Mononuclear cell (primary cell): Measurements from ENCODE around the gene RREB1. TPM values are rescaled to one million over a fixed set of nuclear protein-coding genes. Genes with fewer than 3 reads are reported as not detected.

Experiments
- H3K27me3 ChIP-seq: 2 replicates; pipeline ENCODE4 v1.6.0; 2011; ENCODE audit warnings: low read length, control low read depth; ENCODE audit not compliant: insufficient read depth
- H3K4me1 ChIP-seq: 2 replicates; pipeline ENCODE4 v1.5.1; 2011; ENCODE audit warnings: mild to moderate bottlenecking, low read length, control low read depth; ENCODE audit not compliant: insufficient read depth
- H3K4me3 ChIP-seq: 2 replicates; pipeline ENCODE4 v1.5.1; 2011; ENCODE audit warnings: mild to moderate bottlenecking, low read length, moderate library complexity
- H3K9me3 ChIP-seq: 2 replicates; pipeline ENCODE4 v1.5.1; 2011; ENCODE audit warnings: low read depth, mild to moderate bottlenecking, control low read depth, low read length
- total RNA-seq: library from RNA; depleted of rRNA; stranded (reverse); fragments of >200 nt; gene quantifications from one replicate; pipeline ENCODE4 v1.2.3, GENCODE V29; 2012

The RREB1 gene, protein sequence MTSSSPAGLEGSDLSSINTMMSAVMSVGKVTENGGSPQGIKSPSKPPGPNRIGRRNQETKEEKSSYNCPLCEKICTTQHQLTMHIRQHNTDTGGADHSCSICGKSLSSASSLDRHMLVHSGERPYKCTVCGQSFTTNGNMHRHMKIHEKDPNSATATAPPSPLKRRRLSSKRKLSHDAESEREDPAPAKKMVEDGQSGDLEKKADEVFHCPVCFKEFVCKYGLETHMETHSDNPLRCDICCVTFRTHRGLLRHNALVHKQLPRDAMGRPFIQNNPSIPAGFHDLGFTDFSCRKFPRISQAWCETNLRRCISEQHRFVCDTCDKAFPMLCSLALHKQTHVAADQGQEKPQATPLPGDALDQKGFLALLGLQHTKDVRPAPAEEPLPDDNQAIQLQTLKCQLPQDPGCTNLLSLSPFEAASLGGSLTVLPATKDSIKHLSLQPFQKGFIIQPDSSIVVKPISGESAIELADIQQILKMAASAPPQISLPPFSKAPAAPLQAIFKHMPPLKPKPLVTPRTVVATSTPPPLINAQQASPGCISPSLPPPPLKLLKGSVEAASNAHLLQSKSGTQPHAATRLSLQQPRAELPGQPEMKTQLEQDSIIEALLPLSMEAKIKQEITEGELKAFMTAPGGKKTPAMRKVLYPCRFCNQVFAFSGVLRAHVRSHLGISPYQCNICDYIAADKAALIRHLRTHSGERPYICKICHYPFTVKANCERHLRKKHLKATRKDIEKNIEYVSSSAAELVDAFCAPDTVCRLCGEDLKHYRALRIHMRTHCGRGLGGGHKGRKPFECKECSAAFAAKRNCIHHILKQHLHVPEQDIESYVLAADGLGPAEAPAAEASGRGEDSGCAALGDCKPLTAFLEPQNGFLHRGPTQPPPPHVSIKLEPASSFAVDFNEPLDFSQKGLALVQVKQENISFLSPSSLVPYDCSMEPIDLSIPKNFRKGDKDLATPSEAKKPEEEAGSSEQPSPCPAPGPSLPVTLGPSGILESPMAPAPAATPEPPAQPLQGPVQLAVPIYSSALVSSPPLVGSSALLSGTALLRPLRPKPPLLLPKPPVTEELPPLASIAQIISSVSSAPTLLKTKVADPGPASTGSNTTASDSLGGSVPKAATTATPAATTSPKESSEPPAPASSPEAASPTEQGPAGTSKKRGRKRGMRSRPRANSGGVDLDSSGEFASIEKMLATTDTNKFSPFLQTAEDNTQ (N-terminal part only)
- 47.5 TPM for total RNA-seq

DNA sequence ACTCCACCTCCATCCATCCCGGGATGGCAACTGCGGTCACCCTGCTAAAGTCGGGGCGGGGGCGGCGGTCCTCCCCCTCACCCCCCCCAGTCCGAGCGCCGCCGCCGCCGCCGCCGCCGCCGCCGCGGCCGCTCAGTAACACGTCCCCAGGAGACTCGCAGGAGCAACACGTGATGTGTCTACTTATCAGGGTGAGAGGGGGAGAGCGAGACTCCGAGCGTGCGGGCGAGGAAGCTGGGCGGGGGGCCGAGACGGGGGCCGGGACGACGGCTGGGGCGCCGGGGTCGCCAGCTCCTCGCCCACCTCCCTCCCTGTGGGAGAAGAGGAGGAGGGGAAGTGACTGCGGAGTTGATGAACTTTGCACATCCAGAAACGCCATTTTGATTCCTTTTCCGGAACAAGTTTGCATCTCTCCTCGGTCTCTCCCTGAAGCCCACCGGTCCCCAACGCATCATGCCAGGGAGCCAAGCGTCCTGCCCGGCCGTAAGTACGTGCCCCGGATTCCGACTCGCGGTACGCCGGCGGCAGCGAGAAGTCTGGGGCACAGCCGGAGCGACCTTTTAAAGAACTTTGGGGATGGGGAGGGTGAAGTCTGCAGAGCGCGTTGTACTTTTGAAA lies at the start of gene RREB1:
Gene RREB1, plus strand, starts transcription at position 384 of the 618 bp plus-strand sequence. CDS start 73,951 bp downstream, outside the sequence.
- Histone ChIP-seq H3K9me3 (no peaks in the 10 kb centered on the region), H3K27me3 (no peaks in the 10 kb centered on the region), H3K4me3 (peak within 1 kb of the TSS; percentile 86), H3K4me1 (peaks cover 32% of the 10 kb centered on the region)

DNA sequence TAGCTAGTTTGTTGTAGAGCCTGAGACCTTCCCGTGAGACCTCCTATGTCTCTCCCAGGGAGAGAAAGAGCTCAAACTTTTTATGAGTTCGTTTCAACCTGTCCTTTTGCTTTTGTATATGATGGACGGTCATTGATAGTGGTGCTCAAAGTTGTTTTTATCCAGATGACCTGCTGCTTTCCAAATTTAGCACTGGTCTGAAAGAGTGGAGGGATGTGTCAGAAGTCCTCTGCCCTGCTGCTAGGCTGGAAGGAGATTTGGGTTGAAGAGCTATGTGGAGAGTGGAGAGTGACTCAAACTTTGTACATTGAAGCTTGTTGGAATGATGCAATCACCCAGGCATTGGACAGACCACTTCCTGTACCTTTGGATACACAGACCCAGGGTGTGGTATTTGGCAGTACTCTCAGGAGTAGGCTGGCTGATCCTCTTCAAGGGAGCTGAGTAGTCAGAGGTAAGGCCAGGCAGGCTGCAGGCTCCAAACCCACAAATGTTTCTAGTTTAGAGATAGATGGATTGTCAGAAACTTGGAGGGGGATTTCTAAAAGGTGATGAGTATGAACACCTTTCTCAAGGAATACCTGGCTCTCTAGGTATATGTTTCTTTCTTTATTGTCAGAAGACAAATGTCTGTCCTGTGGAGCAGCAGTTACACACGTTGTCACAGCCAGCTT lies 49.4 kb upstream of the RREB1 start:
- Histone ChIP-seq H3K4me3 (no peak overlapping the region), H3K9me3 (no peaks in the 10 kb centered on the region), H3K27me3 (no peaks in the 10 kb centered on the region), H3K4me1 (peaks cover 18% of the 10 kb centered on the region)

DNA sequence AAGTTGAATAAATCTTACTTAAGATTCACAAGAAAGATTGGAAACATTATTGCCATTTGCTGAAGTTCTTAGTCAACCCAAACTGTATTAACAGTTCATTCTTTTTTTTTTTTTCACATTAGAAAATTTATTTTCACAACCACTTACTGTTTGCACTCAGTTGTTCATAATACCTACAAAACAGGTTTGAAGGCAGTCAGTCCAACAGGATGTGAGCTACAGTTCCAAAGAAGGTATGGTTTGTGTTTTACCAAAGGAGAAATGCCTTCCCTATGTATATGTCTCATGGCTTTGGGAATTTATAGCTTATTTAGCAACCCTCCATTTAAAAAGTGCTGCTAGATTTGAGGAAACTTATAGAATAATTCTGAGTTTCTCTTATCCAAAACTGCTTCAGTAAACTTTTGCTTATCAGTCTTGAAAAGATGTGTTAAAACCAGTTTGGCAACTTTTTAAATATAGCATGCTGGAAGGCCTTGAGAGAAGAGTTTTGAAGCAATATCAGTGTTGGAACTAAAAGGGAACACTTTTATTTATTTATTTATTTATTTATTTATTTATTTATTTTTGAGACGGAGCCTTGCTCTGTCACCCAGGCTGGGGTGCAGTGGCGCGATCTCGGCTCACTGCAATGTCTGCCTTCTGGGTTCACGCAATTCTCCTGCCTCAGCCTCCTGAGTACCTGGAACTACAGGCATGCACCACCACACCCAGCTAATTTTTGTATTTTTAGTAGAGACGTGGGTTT lies 46.8 kb upstream of the RREB1 start:
- no peaks in the 10 kb centered on the region for H3K27me3 ChIP-seq
- H3K4me3 ChIP-seq: no peak overlapping the region
- H3K9me3 ChIP-seq: no peaks in the 10 kb centered on the region
- peaks cover 18% of the 10 kb centered on the region for H3K4me1 ChIP-seq

DNA sequence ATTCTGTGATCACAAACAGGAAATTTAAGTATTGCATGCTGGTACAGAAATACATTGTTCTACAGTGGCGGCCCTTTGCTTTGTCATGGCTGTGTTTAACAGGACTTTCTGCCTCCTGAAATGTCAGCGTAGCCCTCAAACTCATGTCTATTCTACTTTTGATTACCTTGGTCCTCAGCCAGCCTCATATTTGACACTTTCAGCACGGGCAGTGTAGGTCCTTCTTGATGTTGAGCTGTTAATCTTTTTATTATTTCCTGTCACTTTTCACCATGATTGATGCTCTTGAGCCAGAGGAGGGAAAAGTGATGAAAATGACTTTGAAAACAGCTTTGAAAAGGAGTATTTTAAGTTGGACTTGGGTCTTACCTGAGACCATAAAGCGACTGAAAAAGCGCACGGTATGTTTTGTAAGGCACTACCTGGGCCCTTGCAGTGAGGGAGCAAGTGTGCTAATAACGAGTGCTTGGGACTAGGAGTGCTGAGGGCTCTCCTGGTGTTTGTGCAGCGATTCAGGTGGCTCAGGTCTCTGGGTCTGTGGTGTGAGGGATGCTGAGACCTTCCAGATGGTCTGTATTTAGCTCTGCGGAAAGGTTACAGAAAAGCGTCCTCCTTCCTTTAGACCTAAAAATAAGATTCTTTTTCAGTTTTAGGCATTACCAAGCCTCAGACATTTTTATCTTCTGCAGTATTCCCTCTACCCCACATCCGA lies 45.2 kb upstream of the RREB1 start:
- no peak overlapping the region for H3K4me3 ChIP-seq
- H3K4me1 ChIP-seq: peaks cover 10% of the 10 kb centered on the region
- H3K27me3 ChIP-seq: no peaks in the 10 kb centered on the region
- no peaks in the 10 kb centered on the region for H3K9me3 ChIP-seq

DNA sequence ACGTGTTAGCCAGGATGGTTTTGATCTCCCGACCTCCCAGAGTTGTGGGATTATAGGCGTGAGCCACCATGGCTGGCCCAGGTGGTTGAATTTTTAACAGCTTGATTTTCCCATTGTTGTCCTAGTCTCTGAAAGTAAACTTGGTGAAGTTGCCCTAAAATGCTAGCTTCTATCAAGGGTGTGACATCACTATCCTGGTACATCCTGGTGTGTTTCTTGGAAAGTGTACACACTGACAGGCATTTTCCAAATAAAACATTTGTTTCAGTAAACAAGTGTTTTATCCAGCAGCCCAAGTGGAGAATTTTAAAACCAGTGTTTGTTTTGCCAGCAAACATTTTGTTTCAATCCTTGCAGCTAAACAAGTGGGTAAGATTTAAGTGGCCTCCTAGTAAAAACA lies 40.5 kb upstream of the RREB1 start:
- Histone ChIP-seq H3K4me1 (no peaks in the 10 kb centered on the region), H3K9me3 (no peaks in the 10 kb centered on the region), H3K27me3 (no peaks in the 10 kb centered on the region), H3K4me3 (no peak overlapping the region)

DNA sequence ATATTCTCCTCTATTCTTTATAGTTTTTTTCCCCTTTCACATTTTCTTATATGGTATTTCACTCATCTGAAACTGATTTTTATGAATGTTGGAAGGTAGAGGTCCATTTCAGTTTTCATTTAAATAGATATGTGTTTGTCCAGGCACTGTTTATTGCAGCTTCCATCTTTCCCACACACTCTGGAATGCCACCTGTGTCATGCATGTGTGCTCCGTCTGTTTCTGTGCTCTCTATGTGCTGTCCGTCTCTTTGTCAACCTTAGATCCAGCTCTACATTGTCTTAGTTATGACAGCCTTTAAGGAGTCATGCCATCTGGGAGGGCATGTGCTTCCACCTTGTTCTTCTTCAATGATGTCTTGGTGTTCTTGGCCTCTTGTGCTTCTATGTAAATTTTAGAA lies 36.4 kb upstream of the RREB1 start:
- Histone ChIP-seq H3K9me3 (no peaks in the 10 kb centered on the region), H3K27me3 (no peaks in the 10 kb centered on the region), H3K4me1 (peaks cover 14% of the 10 kb centered on the region), H3K4me3 (no peak overlapping the region)

DNA sequence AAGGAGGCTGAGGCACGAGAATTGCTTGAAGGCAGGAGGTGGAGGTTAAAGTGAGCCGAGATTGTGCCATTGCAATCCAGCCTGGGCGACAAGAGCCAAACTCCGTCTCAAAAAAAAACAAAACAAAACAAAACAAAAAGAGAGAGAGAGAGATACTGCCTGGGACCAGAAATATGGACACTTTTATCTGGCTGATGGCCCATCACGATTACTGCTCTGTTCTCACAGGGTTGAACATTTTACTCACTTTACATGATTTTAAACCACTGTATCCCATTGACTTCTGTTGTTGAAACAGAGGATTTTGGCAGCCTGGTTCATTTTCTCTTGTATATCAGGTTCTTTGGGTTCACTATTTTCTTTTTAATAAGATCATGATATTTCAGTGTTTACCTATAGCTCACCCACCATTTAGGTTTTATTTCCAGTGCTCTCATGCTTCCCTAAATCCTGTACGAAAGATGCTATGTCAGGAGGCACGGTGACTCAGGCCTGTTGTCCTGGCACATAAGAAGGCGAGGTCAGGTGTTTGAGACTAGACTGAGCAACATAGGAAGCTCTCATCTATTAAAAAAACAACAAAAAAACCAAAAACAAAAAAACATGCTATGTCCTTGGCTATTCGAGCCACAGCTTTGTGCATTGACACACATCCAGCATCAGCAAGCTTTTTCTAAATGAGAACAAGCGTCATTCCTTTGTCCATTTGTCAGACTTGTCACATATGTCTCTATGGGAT lies 34.5 kb upstream of the RREB1 start:
- no peak overlapping the region for H3K4me3 ChIP-seq
- no peaks in the 10 kb centered on the region for H3K9me3 ChIP-seq

DNA sequence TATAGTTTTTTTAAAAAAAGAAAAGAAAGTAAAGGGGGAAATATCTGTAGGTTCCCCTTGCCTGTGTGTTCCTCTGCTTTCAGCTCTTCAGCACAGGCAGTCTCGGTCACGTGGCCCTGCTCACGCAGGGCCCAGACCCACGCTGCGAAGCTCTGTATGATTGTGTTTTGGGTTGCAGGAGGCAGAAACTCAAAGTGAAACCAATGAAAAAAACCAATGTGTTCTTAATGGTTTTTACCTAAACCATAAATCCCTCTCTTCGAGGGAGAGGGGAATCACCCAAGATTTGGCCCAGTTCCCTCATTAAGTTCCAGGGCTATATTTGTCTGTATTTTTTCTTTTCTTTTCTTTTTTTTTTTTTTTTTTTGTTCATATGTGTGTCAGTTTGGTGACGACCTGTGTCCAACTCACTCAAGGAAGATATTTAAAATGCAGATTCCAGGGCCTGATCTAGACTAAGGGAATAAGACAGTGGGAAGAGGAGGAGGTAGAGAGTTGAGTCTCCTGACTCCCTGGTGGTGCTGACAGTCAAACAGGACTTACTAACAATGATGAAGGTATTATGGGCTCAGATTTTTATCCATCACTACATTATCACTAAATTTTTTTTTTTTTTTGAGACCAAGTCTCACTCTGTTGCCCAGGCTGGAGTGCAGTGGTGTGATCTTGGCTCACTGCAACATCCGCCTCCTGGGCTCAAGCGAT lies 33.8 kb upstream of the RREB1 start:
- Histone ChIP-seq H3K4me1 (peaks cover 14% of the 10 kb centered on the region), H3K9me3 (no peaks in the 10 kb centered on the region), H3K4me3 (no peak overlapping the region), H3K27me3 (no peaks in the 10 kb centered on the region)

More for the DNA sequence above, 34.5 kb upstream of the RREB1 start:
- Histone ChIP-seq H3K4me1 (peaks cover 14% of the 10 kb centered on the region), H3K27me3 (no peaks in the 10 kb centered on the region)

DNA sequence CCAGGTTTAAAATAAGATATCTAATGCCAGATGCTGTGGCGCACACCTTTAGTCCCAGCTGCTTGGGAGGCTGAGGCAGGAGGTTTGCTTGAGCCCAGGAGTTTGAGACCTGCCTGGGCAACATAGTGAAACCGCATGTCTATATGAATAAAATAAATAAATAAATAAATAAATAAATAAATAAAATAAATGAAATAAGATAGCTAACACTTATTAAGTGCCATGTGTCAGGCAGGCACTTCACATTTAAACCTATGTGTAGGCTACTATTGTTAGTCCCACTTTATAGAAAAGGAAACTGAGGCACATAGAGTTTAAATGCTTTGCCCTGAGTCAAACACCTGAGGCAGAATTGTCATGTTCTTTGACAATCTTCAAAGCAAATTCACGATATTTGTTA lies 32.9 kb upstream of the RREB1 start:
- H3K4me1 ChIP-seq: peaks cover 14% of the 10 kb centered on the region
- H3K9me3 ChIP-seq: no peaks in the 10 kb centered on the region
- no peaks in the 10 kb centered on the region for H3K27me3 ChIP-seq
- H3K4me3 ChIP-seq: no peak overlapping the region

DNA sequence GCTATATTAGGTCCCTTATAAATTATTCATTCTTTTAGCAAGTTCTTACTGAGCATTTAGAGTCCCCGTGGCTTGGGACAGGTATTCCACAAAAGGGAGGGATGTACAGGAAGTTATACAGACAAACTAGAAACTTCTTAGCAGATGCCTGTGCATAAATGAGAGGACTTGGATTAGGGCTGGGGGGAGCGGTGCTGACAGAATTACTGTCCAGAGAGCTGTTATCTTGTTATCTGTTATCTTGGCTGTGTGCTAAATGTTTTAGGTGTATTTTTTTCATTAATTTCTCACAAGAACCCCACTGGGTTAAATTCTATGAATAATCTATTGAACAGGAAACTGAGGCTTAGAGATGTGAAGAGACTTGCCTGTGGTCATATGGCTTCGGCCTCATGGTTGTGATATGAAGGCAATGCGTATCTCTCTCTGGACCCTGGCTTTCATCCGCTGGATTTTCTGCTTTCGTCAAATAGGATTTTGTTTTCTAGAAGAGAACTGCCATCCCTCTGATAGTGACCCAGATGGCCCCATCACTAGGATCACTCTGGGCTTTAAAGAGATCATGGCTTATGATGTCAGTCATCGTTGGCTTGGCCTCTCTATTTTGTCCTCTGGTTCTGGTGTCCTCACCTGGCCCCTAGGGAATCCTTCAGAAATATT lies 32.3 kb upstream of the RREB1 start:
- H3K9me3 ChIP-seq: no peaks in the 10 kb centered on the region
- no peaks in the 10 kb centered on the region for H3K27me3 ChIP-seq
- H3K4me1 ChIP-seq: peaks cover 14% of the 10 kb centered on the region
- no peak overlapping the region for H3K4me3 ChIP-seq

DNA sequence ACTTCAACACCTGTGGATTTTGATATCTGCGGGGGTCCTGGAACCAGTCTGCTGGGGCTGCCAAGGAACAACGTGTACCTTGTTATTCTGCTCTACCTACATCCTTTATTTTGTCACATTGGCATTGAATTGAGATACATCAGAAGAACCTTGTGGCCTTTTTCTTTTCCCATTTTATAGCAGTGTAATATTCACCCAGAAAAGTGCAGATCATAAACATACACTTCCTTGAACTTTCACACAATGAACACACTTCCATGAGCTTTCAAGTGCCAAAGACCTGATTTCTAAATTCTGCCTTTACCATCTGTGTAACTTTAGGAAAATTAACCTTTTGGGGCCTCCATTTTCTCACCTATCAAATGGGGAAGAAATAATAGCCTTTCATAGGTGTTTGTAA lies 29.9 kb upstream of the RREB1 start:
- Histone ChIP-seq H3K9me3 (no peaks in the 10 kb centered on the region), H3K4me3 (no peak overlapping the region), H3K27me3 (no peaks in the 10 kb centered on the region), H3K4me1 (peaks cover 14% of the 10 kb centered on the region)

DNA sequence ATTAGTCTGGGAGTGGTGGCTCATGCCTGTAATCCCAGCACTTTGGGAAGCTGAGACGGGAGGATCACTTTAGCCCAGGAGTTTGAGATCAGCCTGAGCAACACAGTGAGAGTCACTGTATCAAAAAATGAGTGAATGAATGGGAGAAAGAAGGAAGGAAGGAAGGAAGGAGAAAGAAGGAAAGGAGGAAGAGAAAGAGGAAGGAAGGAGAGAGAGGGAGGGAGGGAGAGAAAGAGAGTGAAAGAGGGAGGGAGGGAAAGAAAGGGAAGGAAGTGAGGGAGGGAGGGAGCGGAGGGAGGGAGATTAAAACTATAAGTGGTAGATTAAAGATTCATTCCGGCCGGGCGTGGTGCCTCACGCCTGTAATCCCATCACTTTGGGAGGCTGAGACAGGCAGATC lies 28.9 kb upstream of the RREB1 start:
- peaks cover 5% of the 10 kb centered on the region for H3K4me1 ChIP-seq
- H3K9me3 ChIP-seq: no peaks in the 10 kb centered on the region
- no peak overlapping the region for H3K4me3 ChIP-seq
- H3K27me3 ChIP-seq: no peaks in the 10 kb centered on the region
